Adrenal gland (tissue), 12 donors: ENCODE data around the gene MICU2. TPM values are rescaled to one million over a fixed set of nuclear protein-coding genes. Genes with fewer than 3 reads are reported as not detected.
"Not testable (repeated sequence)": the region's sequence is repeated elsewhere in the genome, so short reads cannot be mapped to it uniquely, and the experiment has no call there.

Source experiments
- DNase-seq, 7 donors: peaks; one replicate each; pipeline ENCODE4 v3.0.0-alpha.2; 2019 to 2020
- H3K27ac ChIP-seq, 5 donors: fragments of 200-600 bp; sonication (generic) in 4 of 5; 1 replicate in 3 of 5; 2 replicates in 2 of 5; pipeline versions ENCODE4 v1.5.1 to v1.8.0; 2016 to 2020; ENCODE audit warnings: mild to moderate bottlenecking in 1 of 5
- H3K27me3 ChIP-seq: fragments of 200-600 bp; 2 replicates; pipeline ENCODE4 v1.8.0; 2021
- H3K36me3 ChIP-seq, 2 donors: fragments of 200-600 bp; replicated peaks in 1 of 2; 1 replicate in 1 of 2; 2 replicates in 1 of 2; pipeline versions ENCODE4 v1.5.1 to v1.8.0; 2018 to 2022
- H3K4me1 ChIP-seq, 2 donors: fragments of 200-600 bp; replicated peaks in 1 of 2; 1 replicate in 1 of 2; 2 replicates in 1 of 2; pipeline versions ENCODE4 v1.5.1 to v1.8.0; 2018 to 2021
- H3K4me3 ChIP-seq, 4 donors: fragments of 200-600 bp; sonication (generic) in 3 of 4; one replicate each; pipeline ENCODE4 v1.5.1; 2016 to 2018
- H3K9me3 ChIP-seq, 3 donors: fragments of 200-600 bp; sonication (generic) in 1 of 3; replicated peaks in 1 of 3; 1 replicate in 2 of 3; 2 replicates in 1 of 3; pipeline versions ENCODE4 v1.5.1 to v1.8.0; 2016 to 2021
- CTCF ChIP-seq, 6 experiments: fragments of 450-650 bp in 4 of 6; fragments of 200-600 bp in 2 of 6; sonication (generic) in 1 of 6; IDR thresholded peaks; 1 replicate in 5 of 6; 2 replicates in 1 of 6; pipeline versions ENCODE4 v1.5.1 to v1.8.0; 2016 to 2021; ENCODE audit warnings: antibody characterized with exemption in 6 of 6, mild to moderate bottlenecking in 2 of 6, moderate library complexity in 1 of 6
- POLR2A ChIP-seq, 2 donors: fragments of 450-650 bp; IDR thresholded peaks; one replicate each; pipeline ENCODE4 v1.6.1; 2017; ENCODE audit warnings: antibody characterized with exemption in 2 of 2, mild to moderate bottlenecking in 2 of 2, moderate library complexity in 1 of 2
- WGBS, 4 donors: extraction: QIAGEN DNeasy Blood & Tissue Kit in 2 of 4; methylation state at CpG; one replicate each; pipeline versions ENCODE4 v1.1.5 to v1.1.7; 2013 to 2017; 5-methylcytosine and 5-hydroxymethylcytosine counted together
- intact Hi-C, 2 donors: fragments of 100-400 bp; cut with DNase I; formaldehyde crosslinking; loops; one replicate each; pipeline versions ENCODE4 v1.14.1 to v1.15.0; 2022 to 2023
- polyA plus RNA-seq, 3 donors: library from polyadenylated mRNA; stranded (reverse); fragments of 200-250 nt in 2 of 3; fragments of 350-450 nt in 1 of 3; fragmentation: Illumina TruSeq in 1 of 3; extraction: RNeasy Lipid Tissue Mini Kit (QIAGEN cat#74804) in 1 of 3; gene quantifications; one replicate each; pipeline ENCODE4 v1.2.3, GENCODE V29; 2013 to 2014
- total RNA-seq, 9 donors: library from RNA; depleted of rRNA in 4 of 9; stranded (reverse); fragments of >200 nt in 4 of 9; fragments of 120-200 nt in 1 of 9; fragmentation: NEBNext Ultra II Directional in 1 of 9; extraction: Animal tissue kit (Norgen Biotek cat#: 25700) in 1 of 9; gene quantifications; one replicate each; pipeline versions ENCODE4 v1.1.0 to v1.2.4, GENCODE V29; 2013 to 2023
- donor health status: healthy with polysubstance abuse.
- donor health status: Bipolar disorder and iron deficiency.
- donor health status: DM: yes; HTN: yes; CAD: no.
- donor health status: DM: no; HTN: no; CAD: no.
- donor health status: DM: no; HTN: no; CAD: no.
- donor health status: DM: yes; HTN: yes; CAD: no.

Gene MICU2
- total and polyA plus RNA-seq, 12 donors, result 39.7 to 157 (median 59.7) TPM

GRCh38 chr13:21557995-21558394 is 46.0 kb downstream of the MICU2 start:
- no peak overlapping the region for H3K4me3 ChIP-seq
- WGBS, 4 donors, result 81 to 91% (median 89%) methylated on average over 2 of the region's 2 CpGs
- no peaks in the 10 kb centered on the region for H3K27me3 ChIP-seq
- no peak overlapping the region for H3K27ac ChIP-seq
- TF ChIP-seq POLR2A (IDR thresholded peaks at IDR 0.05) (no peak), CTCF (IDR thresholded peaks at IDR 0.05) (peak in 3 of 6 experiments; percentile 21 to 42 (median 30))
- peak in 1 of 7 donors; percentile 16 for DNase-seq
- H3K36me3 ChIP-seq, result no peaks in the 10 kb centered on the region
- H3K9me3 ChIP-seq, result no peaks in the 10 kb centered on the region
- intact Hi-C loops, result no loop called here
- H3K4me1 ChIP-seq, result no peaks in the 10 kb centered on the region

GRCh38 chr13:21556051-21556450 is 47.9 kb downstream of the MICU2 start:
- no peaks in the 10 kb centered on the region for H3K9me3 ChIP-seq
- no peaks in the 10 kb centered on the region for H3K36me3 ChIP-seq
- DNase-seq, result no peak
- no peak overlapping the region for H3K4me3 ChIP-seq
- H3K4me1 ChIP-seq, result no peaks in the 10 kb centered on the region
- no peak for TF ChIP-seq CTCF (IDR thresholded peaks at IDR 0.05)
- no peak for TF ChIP-seq POLR2A (IDR thresholded peaks at IDR 0.05)
- intact Hi-C loops, result no loop called here
- no peak overlapping the region for H3K27ac ChIP-seq
- no peaks in the 10 kb centered on the region for H3K27me3 ChIP-seq

- H3K4me1 ChIP-seq, intact Hi-C loops, H3K27ac ChIP-seq, H3K27me3 ChIP-seq, H3K4me3 ChIP-seq, DNase-seq, H3K9me3 ChIP-seq, H3K36me3 ChIP-seq: not testable (repeated sequence)
- WGBS, 4 donors, result 60 to 85% (median 71%) methylated on average over 1 to 2 of the region's 2 CpGs
Observed at GRCh38 chr13:21553261-21553660, 50.7 kb downstream of the MICU2 start.

GRCh38 chr13:21550918-21551317 is 53.1 kb downstream of the MICU2 start:
- no peaks in the 10 kb centered on the region for H3K27me3 ChIP-seq
- H3K27ac ChIP-seq, result no peak overlapping the region
- no peak overlapping the region for H3K4me3 ChIP-seq
- H3K4me1 ChIP-seq, result no peaks in the 10 kb centered on the region
- no peak for DNase-seq
- no peaks in the 10 kb centered on the region for H3K9me3 ChIP-seq
- TF ChIP-seq CTCF (IDR thresholded peaks at IDR 0.05) (no peak), POLR2A (IDR thresholded peaks at IDR 0.05) (no peak)
- H3K36me3 ChIP-seq, result no peaks in the 10 kb centered on the region
- WGBS, 4 donors, result 88 to 97% (median 95%) methylated on average over 2 of the region's 2 CpGs
- intact Hi-C loops, result no loop called here

GRCh38 chr13:21549633-21550032 is 54.3 kb downstream of the MICU2 start:
- Histone ChIP-seq H3K4me3 (no peak overlapping the region), H3K27ac (no peak overlapping the region), H3K9me3 (no peaks in the 10 kb centered on the region), H3K36me3 (no peaks in the 10 kb centered on the region), H3K4me1 (no peaks in the 10 kb centered on the region), H3K27me3 (no peaks in the 10 kb centered on the region)
- 89 to 90% (median 90%) methylated on average over 2 of the region's 2 CpGs for WGBS, 4 donors
- no peak for DNase-seq
- TF ChIP-seq POLR2A (IDR thresholded peaks at IDR 0.05) (no peak), CTCF (IDR thresholded peaks at IDR 0.05) (no peak)
- intact Hi-C loops, result no loop called here
